Tibial nerve (tissue), 4 donors: Measurements from ENCODE around the gene GRPEL2.

ENCODE experiments used
- CTCF ChIP-seq, 5 experiments: fragments of 200-600 bp in 3 of 5; fragments of 450-650 bp in 2 of 5; sonication (generic) in 3 of 5; IDR thresholded peaks; one replicate each; pipeline ENCODE4 v1.5.1; 2016 to 2019; ENCODE audit warnings: antibody characterized with exemption in 5 of 5, mild to moderate bottlenecking in 3 of 5, moderate library complexity in 2 of 5
- EP300 ChIP-seq, 2 donors: sonication (generic); formaldehyde crosslinking; IDR thresholded peaks; one replicate each; pipeline ENCODE4 v1.6.1; 2017; ENCODE audit warnings: antibody characterized with exemption in 2 of 2, mild to moderate bottlenecking in 1 of 2
- POLR2A ChIP-seq, 2 donors: fragments of 450-650 bp; IDR thresholded peaks; one replicate each; pipeline ENCODE4 v1.6.1; 2017; ENCODE audit warnings: antibody characterized with exemption in 2 of 2, mild to moderate bottlenecking in 2 of 2, moderate library complexity in 2 of 2

GRCh38 chr5:149328177-149328576 is 17.1 kb upstream of the GRPEL2 start:
- no peak for TF ChIP-seq POLR2A (IDR thresholded peaks at IDR 0.05)
- TF ChIP-seq CTCF (IDR thresholded peaks at IDR 0.05): no peak
- TF ChIP-seq EP300 (IDR thresholded peaks at IDR 0.05): no peak
